HUES64 (cell line): ENCODE measurements around the gene SUMO3.

Experiments
- H3K27ac ChIP-seq: 2 replicates; pipeline ENCODE4 v1.7.0; 2013; ENCODE audit warnings: low read depth, low read length, inconsistent platforms
- H3K27me3 ChIP-seq: 2 replicates; pipeline ENCODE4 v1.6.1; 2013; ENCODE audit warnings: mild to moderate bottlenecking, low read length; ENCODE audit not compliant: insufficient read depth
- H3K36me3 ChIP-seq: 2 replicates; pipeline ENCODE4 v1.6.1; 2013; ENCODE audit warnings: mild to moderate bottlenecking, low read length; ENCODE audit not compliant: insufficient read depth
- H3K4me1 ChIP-seq: 2 replicates; pipeline ENCODE4 v1.6.1; 2013; ENCODE audit warnings: mild to moderate bottlenecking, low read length, moderate library complexity; ENCODE audit not compliant: insufficient read depth
- H3K4me3 ChIP-seq: 2 replicates; pipeline ENCODE4 v1.5.1; 2013; ENCODE audit warnings: mild to moderate bottlenecking, low read length, moderate library complexity
- H3K9ac ChIP-seq: 2 replicates; pipeline ENCODE4 v1.6.1; 2013; ENCODE audit warnings: mild to moderate bottlenecking, low read depth, low read length
- H3K9me3 ChIP-seq: 2 replicates; pipeline ENCODE4 v1.6.1; 2013; ENCODE audit warnings: low read depth, low read length; ENCODE audit not compliant: insufficient read depth
- WGBS: fragments of 150-250, 120-280 bp; methylation state at CpG from one replicate; pipeline ENCODE4 v1.1.7; 2013; ENCODE audit warnings: missing lambda C conversion rate; 5-methylcytosine and 5-hydroxymethylcytosine counted together

SUMO3 gene

GRCh38 chr21:44767834-44768831 lies 49.7 kb downstream of the SUMO3 start:
- H3K27ac ChIP-seq: peak overlapping the region; percentile 61; the same call in 1 of the 2 replicates
- H3K27me3 ChIP-seq: no peaks in the 10 kb centered on the region
- WGBS: 79% methylated on average over 30 of the region's 30 CpGs
- H3K9ac ChIP-seq: no peak overlapping the region; the same call in 1 of the 2 replicates
- peaks cover 4% of the 10 kb centered on the region; the same call in 1 of the 2 replicates for H3K4me1 ChIP-seq
- peaks cover 36% of the 10 kb centered on the region for H3K36me3 ChIP-seq
- H3K9me3 ChIP-seq: no peaks in the 10 kb centered on the region
- H3K4me3 ChIP-seq: no peak overlapping the region

GRCh38 chr21:44766818-44767354 lies 51.0 kb downstream of the SUMO3 start:
- no peak overlapping the region for H3K27ac ChIP-seq
- no peak overlapping the region for H3K9ac ChIP-seq

GRCh38 chr21:44766014-44766817 lies 51.6 kb downstream of the SUMO3 start:
- 91% methylated on average over 24 of the region's 24 CpGs for WGBS
- H3K9ac ChIP-seq: no peak overlapping the region

More at GRCh38 chr21:44766818-44767354, 51.0 kb downstream of the SUMO3 start:
- peaks cover 4% of the 10 kb centered on the region; the same call in 1 of the 2 replicates for H3K4me1 ChIP-seq
- no peak overlapping the region for H3K4me3 ChIP-seq
- peaks cover 24% of the 10 kb centered on the region for H3K36me3 ChIP-seq
- 88% methylated on average over 11 of the region's 11 CpGs for WGBS
- no peaks in the 10 kb centered on the region for H3K9me3 ChIP-seq
- H3K27me3 ChIP-seq: no peaks in the 10 kb centered on the region

GRCh38 chr21:44765231-44766013 lies 52.4 kb downstream of the SUMO3 start:
- Histone ChIP-seq H3K27me3 (no peaks in the 10 kb centered on the region), H3K27ac (0 out of 2 replicates have a peak overlapping the region, but pooled peaks have one; percentile 18), H3K4me1 (peaks cover 5% of the 10 kb centered on the region; the same call in 1 of the 2 replicates), H3K4me3 (no peak overlapping the region), H3K9ac (no peak overlapping the region), H3K36me3 (peaks cover 9% of the 10 kb centered on the region), H3K9me3 (no peaks in the 10 kb centered on the region)
- WGBS: 77% methylated on average over 12 of the region's 12 CpGs

More at GRCh38 chr21:44766014-44766817, 51.6 kb downstream of the SUMO3 start:
- no peaks in the 10 kb centered on the region for H3K9me3 ChIP-seq
- peaks cover 17% of the 10 kb centered on the region for H3K36me3 ChIP-seq
- 0 out of 2 replicates have a peak overlapping the region, but pooled peaks have one; percentile 18 for H3K27ac ChIP-seq
- no peaks in the 10 kb centered on the region for H3K27me3 ChIP-seq
- H3K4me1 ChIP-seq: peaks cover 4% of the 10 kb centered on the region; the same call in 1 of the 2 replicates
- H3K4me3 ChIP-seq: no peak overlapping the region

GRCh38 chr21:44764319-44765230 lies 53.3 kb downstream of the SUMO3 start:
- H3K36me3 ChIP-seq: peaks cover under 1% of the 10 kb centered on the region
- peaks cover 7% of the 10 kb centered on the region; the same call in 1 of the 2 replicates for H3K4me1 ChIP-seq
- H3K4me3 ChIP-seq: no peak overlapping the region
- WGBS: 79% methylated on average over 26 of the region's 26 CpGs
- no peak overlapping the region for H3K27ac ChIP-seq
- H3K27me3 ChIP-seq: no peaks in the 10 kb centered on the region
- H3K9me3 ChIP-seq: no peaks in the 10 kb centered on the region
- H3K9ac ChIP-seq: no peak overlapping the region

- Histone ChIP-seq H3K9me3 (no peaks in the 10 kb centered on the region), H3K27me3 (no peaks in the 10 kb centered on the region), H3K9ac (no peak overlapping the region), H3K4me3 (no peak overlapping the region), H3K27ac (no peak overlapping the region), H3K4me1 (0 out of 2 replicates have a peak, but pooled peaks cover 2% of the 10 kb centered on the region), H3K36me3 (no peaks in the 10 kb centered on the region)
- 91% methylated on average over 25 of the region's 25 CpGs for WGBS
These were observed 54.2 kb downstream of the SUMO3 start for GRCh38 chr21:44763451-44764318.

GRCh38 chr21:44763050-44763378 lies 54.8 kb downstream of the SUMO3 start:
- Histone ChIP-seq H3K9ac (no peak overlapping the region), H3K27ac (no peak overlapping the region), H3K4me3 (no peak overlapping the region), H3K27me3 (no peaks in the 10 kb centered on the region), H3K9me3 (no peaks in the 10 kb centered on the region), H3K4me1 (0 out of 2 replicates have a peak, but pooled peaks cover 2% of the 10 kb centered on the region), H3K36me3 (no peaks in the 10 kb centered on the region)
- WGBS: 93% methylated on average over 8 of the region's 8 CpGs

- Histone ChIP-seq H3K36me3 (no peaks in the 10 kb centered on the region), H3K4me3 (no peak overlapping the region), H3K9ac (no peak overlapping the region), H3K4me1 (0 out of 2 replicates have a peak, but pooled peaks cover 2% of the 10 kb centered on the region), H3K27me3 (no peaks in the 10 kb centered on the region), H3K27ac (no peak overlapping the region), H3K9me3 (no peaks in the 10 kb centered on the region)
- 95% methylated on average over 24 of the region's 24 CpGs for WGBS
These were observed 55.4 kb downstream of the SUMO3 start for GRCh38 chr21:44762221-44763049.
